ENCODE measurements around the gene NTSR2.

The NTSR2 gene

DNA sequence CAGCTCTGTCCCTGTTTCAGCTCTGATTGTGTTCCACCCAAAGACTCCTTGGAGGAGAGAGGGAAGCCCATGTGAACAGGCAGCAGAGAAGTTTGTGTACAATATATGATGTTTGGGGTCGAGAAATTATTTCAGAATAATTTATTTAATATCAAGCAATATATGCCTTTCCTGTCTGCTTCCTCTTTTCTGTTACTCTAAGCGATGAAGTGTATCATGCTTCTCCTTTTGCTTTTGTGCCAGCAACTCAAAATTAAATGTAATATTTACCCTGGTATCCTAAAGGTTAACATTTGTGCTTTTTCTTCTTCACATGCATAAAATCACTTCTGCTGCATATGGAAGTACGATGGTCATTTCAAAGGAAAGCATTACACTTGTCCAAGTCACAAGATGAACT is 2.4 kb upstream of the NTSR2 start:
- H3K4me3 ChIP-seq (replicated peaks in 1 of 2; ENCODE audit: low read depth in 2 of 2, low read length in 2 of 2), result no peak overlapping the region
- TF ChIP-seq, protein P1, sequence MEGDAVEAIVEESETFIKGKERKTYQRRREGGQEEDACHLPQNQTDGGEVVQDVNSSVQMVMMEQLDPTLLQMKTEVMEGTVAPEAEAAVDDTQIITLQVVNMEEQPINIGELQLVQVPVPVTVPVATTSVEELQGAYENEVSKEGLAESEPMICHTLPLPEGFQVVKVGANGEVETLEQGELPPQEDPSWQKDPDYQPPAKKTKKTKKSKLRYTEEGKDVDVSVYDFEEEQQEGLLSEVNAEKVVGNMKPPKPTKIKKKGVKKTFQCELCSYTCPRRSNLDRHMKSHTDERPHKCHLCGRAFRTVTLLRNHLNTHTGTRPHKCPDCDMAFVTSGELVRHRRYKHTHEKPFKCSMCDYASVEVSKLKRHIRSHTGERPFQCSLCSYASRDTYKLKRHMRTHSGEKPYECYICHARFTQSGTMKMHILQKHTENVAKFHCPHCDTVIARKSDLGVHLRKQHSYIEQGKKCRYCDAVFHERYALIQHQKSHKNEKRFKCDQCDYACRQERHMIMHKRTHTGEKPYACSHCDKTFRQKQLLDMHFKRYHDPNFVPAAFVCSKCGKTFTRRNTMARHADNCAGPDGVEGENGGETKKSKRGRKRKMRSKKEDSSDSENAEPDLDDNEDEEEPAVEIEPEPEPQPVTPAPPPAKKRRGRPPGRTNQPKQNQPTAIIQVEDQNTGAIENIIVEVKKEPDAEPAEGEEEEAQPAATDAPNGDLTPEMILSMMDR (IDR thresholded peaks at IDR 0.05; ENCODE audit: low read depth, low read length), result no peak

DNA sequence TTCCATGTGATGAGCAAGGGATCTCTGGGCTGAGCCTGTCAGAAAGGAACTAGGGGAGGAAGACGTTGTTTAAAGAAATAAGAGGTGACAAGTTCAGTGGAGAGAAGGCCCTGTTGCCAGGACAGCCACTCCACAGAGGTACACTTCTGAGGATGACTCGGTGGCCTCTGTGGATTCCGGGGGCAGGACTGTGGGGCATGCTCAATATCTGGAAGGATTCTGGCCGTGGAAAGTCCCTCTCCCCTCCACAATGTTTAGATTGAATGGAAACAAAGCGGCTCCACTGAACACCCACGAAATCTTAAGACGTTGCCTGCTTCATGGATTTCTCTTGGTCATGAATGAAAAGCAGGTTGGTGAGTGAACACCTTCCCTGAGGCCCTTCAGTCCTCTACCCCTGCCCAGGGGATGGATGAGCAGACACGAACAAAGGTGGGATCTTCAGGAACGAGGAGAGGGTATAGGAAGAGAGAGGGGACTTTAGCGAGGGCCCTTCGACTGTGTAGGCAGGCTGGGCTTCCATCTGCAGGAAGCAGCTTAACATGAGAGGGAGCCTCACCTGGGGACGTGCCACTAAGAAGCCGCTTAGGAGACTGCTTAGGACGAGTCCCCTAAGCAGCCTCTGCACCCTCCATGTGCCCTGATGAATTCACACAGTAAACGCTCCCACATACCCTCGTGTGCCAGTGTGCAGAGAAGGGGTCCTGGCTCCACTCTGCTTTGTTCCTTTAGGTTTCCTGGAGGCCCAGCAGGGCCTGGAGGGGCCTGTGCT is 1.9 kb downstream of the NTSR2 start:
- DNase-seq (ENCODE audit: low read depth in 2 of 2), result no peak
- TF ChIP-seq, protein P1 (IDR thresholded peaks at IDR 0.05; ENCODE audit: low read depth, low read length), result no peak
- H3K4me3 ChIP-seq (replicated peaks in 1 of 2; ENCODE audit: low read depth in 2 of 2, low read length in 2 of 2), result no peak overlapping the region

More for the DNA sequence above, 2.4 kb upstream of the NTSR2 start:
- DNase-seq (ENCODE audit: low read depth in 2 of 2), result no peak

DNA sequence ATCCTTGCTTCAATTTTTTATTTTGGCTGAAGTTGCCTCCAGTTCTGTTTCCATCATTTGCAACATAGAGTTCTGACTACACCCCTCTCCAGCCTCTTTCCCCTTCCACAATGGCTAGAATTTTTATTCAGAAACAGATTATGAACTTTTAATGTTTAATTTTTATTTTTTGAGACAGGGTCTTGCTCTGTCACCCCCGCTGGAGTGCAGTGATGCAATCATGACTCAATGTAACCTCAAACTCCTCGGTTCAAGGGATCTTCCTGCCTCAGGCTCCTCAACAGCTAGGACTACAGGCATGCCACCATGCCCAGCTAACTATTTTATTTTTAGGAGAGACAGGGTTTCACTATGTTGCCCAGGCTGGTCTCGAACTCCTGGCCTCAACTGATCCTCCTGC is 2.8 kb downstream of the NTSR2 start:
- TF ChIP-seq, protein P1 (IDR thresholded peaks at IDR 0.05; ENCODE audit: low read depth, low read length), result no peak
- H3K4me3 ChIP-seq (replicated peaks in 1 of 2; ENCODE audit: low read depth in 2 of 2, low read length in 2 of 2), result no peak overlapping the region
- no peak for DNase-seq (ENCODE audit: low read depth in 2 of 2)

DNA sequence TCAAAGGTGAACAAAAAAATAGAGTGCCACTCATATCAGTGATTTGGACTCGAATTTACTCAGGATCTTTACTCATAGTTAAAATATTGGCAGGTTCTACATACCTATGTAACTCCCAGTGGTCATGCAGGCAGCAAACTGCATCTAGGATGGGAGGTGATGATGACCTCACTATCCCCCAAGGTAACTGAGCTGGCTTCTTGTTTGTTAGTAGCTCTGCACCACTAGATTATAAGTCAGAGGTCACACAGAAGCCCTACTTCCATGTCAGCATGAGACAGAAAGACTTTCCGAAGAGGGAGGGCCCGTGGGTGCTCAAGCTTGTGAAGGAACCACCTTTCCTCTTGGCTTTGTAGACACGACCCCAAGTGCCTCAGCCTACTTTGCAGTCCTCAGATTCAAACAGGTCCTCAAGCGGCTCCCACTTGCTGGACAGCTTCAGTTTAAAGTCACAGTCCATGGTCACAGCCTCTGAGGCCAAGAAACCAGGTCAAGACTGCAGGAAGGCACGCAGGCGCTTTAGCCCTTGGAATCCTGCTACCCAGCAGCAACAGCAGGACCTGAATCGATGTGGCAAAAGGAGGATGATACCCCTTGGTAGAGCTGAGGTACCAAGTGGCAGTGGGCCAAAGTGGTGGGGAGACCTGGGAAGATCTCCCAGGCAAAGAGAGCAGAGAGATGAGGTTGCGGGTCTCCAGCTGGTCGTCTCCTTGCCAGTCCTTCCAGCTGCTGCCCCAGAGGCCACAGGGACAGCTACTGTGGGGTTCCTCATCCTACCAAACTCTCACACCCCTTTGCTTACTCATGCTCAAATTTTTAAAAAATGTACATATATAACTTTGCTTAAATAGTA is 4.3 kb downstream of the NTSR2 start:
- no peak for DNase-seq (ENCODE audit: low read depth in 2 of 2)
- TF ChIP-seq, protein P1 (IDR thresholded peaks at IDR 0.05; ENCODE audit: low read depth, low read length), result no peak
- H3K4me3 ChIP-seq (replicated peaks in 1 of 2; ENCODE audit: low read depth in 2 of 2, low read length in 2 of 2), result no peak overlapping the region

DNA sequence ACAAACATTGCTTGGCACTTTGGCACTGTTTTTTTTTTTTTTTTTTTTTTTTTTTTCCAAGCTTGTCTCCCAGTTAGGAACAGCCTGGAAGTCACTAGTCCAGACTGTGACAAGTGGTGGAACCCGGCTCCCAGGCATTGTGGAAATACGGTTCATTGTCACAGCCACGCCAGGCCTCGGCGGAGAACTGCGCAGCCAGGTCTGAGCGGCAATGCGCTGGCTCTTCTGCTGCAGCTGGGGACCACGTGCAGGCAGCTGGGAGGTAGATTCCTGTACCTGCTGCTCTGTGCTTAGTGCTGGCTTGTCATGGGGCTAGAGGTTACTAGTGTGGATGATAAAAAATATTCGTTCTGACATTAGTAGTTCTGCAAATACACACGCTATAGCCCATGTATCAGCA is 5.0 kb downstream of the NTSR2 start:
- DNase-seq (ENCODE audit: low read depth in 2 of 2), result no peak
- H3K4me3 ChIP-seq (replicated peaks in 1 of 2; ENCODE audit: low read depth in 2 of 2, low read length in 2 of 2), result no peak overlapping the region
- TF ChIP-seq, protein P1 (IDR thresholded peaks at IDR 0.05; ENCODE audit: low read depth, low read length), result no peak

DNA sequence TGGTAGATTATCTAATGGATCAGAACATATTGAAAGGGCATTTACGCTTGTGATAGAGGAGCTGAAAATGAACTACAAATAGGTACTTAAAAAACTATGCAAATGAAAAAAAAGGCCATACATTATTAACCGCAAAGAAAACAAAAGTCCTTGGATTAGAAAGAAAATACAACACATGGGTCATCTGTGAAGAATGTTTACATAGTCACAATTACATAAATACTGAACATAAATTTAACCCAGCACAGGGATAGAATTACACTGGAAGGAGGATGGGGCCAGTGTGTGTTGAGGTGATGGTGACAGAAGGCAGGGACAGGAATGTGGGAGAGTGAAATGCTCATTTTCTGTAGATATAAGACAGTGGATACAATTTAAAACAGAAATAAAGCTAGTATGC is 6.6 kb downstream of the NTSR2 start:
- no peak overlapping the region for H3K4me3 ChIP-seq (replicated peaks in 1 of 2; ENCODE audit: low read depth in 2 of 2, low read length in 2 of 2)
- peak in 1 of 2 donors; percentile 36 for DNase-seq (ENCODE audit: low read depth in 2 of 2)
- TF ChIP-seq, protein P1 (IDR thresholded peaks at IDR 0.05; ENCODE audit: low read depth, low read length), result no peak

Measured in cardiac fibroblast (primary cell).